ENCODE data around the gene SYP. TPM values are rescaled to one million over a fixed set of nuclear protein-coding genes. Genes with fewer than 3 reads are reported as not detected.
A peak's percentile ranks its signal among the peaks of the same experiment; 100 is the strongest.

Gene SYP
- total and polyA plus RNA-seq, 9 of the 15 experiments (the other 6 are each of a cell fraction or from before 2014, with no cell fraction given), result 0.48 to 5.1 (median 2.6) TPM

DNA sequence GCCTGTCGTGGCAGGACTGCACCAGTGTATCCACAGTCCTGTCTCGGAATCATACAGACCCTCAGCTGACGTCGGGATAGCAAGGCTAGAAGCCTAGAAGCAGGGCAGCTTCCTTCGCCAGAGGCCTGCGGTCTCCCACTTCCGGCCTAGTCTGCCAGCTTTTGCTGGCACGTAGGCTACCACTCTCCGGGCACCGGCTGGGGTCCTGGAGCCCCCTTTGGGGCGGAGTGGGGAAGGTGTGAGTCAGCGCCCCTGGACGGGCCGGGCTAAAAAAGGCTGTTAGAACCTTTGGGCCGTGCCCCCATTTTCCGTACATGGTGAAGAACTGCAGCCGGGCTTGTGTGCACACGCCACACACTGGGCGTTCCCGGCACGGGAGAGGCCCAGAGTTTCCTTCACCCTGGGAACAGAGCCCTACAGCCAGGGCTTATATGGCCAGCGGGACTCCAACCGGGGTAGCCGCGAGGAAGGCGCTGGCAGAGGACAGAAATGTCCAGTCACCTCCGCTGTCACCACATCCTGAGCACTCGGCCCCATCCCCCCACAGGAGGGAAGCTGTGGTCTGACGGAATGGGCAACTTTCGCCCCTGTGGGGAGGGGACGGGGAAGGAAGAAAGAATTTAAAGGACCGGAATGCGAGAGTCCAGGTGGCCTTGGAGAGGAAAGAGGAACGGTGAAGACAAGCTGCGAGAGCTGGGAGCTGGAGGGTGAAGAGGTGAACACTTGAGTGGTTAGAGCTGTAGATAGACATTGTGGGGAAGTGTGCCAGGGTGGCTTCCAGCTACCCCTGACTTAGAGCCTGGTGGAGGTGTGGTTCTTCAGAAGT is 32.9 kb downstream of the SYP start (continued):
- TF ChIP-seq, protein P1, sequence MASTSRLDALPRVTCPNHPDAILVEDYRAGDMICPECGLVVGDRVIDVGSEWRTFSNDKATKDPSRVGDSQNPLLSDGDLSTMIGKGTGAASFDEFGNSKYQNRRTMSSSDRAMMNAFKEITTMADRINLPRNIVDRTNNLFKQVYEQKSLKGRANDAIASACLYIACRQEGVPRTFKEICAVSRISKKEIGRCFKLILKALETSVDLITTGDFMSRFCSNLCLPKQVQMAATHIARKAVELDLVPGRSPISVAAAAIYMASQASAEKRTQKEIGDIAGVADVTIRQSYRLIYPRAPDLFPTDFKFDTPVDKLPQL (IDR thresholded peaks at IDR 0.05; ENCODE audit: extremely low read depth, insufficient read length), result no peak
- TF ChIP-seq FOXA1 (IDR thresholded peaks at IDR 0.05; ENCODE audit: borderline replicate concordance) (no peak), SAP30 (IDR thresholded peaks at IDR 0.05; ENCODE audit: borderline replicate concordance, insufficient read depth, low read depth, low read length, poor library complexity, severe bottlenecking) (no peak), PHB2 (IDR thresholded peaks at IDR 0.05; ENCODE audit: low read depth) (no peak), ZNF561 (CRISPR knock-in tag; conservative IDR thresholded peaks at IDR 0.05) (no peak), ZC3H8 (IDR thresholded peaks at IDR 0.05) (no peak), ATF7 (IDR thresholded peaks at IDR 0.05) (0 out of 2 replicates have a peak, but pooled peaks have one; percentile 56), FOXM1 (IDR thresholded peaks at IDR 0.05; ENCODE audit: low read depth) (no peak), FOXM1 (CRISPR knock-in tag; IDR thresholded peaks at IDR 0.05; ENCODE audit: low read depth) (no peak), POLR2AphosphoS2 (IDR thresholded peaks at IDR 0.05; ENCODE audit: low read length) (no peak), ZNF224 (CRISPR knock-in tag; IDR thresholded peaks at IDR 0.05) (no peak), RNF2 (IDR thresholded peaks at IDR 0.05) (peak; percentile 99), NCOA4 (IDR thresholded peaks at IDR 0.05; ENCODE audit: partially characterized antibody) (no peak)
- TF ChIP-seq, protein P2, sequence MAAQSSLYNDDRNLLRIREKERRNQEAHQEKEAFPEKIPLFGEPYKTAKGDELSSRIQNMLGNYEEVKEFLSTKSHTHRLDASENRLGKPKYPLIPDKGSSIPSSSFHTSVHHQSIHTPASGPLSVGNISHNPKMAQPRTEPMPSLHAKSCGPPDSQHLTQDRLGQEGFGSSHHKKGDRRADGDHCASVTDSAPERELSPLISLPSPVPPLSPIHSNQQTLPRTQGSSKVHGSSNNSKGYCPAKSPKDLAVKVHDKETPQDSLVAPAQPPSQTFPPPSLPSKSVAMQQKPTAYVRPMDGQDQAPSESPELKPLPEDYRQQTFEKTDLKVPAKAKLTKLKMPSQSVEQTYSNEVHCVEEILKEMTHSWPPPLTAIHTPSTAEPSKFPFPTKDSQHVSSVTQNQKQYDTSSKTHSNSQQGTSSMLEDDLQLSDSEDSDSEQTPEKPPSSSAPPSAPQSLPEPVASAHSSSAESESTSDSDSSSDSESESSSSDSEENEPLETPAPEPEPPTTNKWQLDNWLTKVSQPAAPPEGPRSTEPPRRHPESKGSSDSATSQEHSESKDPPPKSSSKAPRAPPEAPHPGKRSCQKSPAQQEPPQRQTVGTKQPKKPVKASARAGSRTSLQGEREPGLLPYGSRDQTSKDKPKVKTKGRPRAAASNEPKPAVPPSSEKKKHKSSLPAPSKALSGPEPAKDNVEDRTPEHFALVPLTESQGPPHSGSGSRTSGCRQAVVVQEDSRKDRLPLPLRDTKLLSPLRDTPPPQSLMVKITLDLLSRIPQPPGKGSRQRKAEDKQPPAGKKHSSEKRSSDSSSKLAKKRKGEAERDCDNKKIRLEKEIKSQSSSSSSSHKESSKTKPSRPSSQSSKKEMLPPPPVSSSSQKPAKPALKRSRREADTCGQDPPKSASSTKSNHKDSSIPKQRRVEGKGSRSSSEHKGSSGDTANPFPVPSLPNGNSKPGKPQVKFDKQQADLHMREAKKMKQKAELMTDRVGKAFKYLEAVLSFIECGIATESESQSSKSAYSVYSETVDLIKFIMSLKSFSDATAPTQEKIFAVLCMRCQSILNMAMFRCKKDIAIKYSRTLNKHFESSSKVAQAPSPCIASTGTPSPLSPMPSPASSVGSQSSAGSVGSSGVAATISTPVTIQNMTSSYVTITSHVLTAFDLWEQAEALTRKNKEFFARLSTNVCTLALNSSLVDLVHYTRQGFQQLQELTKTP (IDR thresholded peaks at IDR 0.05; ENCODE audit: low read depth in 1 of 2, partially characterized antibody in 2 of 2), result peak in 1 of 2 experiments; percentile 42
- TF ChIP-seq, protein P3, sequence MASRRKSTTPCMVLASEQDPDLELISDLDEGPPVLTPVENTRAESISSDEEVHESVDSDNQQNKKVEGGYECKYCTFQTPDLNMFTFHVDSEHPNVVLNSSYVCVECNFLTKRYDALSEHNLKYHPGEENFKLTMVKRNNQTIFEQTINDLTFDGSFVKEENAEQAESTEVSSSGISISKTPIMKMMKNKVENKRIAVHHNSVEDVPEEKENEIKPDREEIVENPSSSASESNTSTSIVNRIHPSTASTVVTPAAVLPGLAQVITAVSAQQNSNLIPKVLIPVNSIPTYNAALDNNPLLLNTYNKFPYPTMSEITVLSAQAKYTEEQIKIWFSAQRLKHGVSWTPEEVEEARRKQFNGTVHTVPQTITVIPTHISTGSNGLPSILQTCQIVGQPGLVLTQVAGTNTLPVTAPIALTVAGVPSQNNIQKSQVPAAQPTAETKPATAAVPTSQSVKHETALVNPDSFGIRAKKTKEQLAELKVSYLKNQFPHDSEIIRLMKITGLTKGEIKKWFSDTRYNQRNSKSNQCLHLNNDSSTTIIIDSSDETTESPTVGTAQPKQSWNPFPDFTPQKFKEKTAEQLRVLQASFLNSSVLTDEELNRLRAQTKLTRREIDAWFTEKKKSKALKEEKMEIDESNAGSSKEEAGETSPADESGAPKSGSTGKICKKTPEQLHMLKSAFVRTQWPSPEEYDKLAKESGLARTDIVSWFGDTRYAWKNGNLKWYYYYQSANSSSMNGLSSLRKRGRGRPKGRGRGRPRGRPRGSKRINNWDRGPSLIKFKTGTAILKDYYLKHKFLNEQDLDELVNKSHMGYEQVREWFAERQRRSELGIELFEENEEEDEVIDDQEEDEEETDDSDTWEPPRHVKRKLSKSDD (conservative IDR thresholded peaks at IDR 0.05; ENCODE audit: low read length), result no peak
